Trophoblast cell (in vitro differentiated cells and primary cell): ENCODE data around the gene SMURF1.

Experiments used
- DNase-seq, 2 donors: peaks; one replicate each; pipeline ENCODE4 v3.0.0-alpha.2; 2016
- H2AFZ ChIP-seq: 2 replicates; pipeline ENCODE4 v1.6.1; 2013; ENCODE audit warnings: low read length, moderate library complexity, mild to moderate bottlenecking; ENCODE audit not compliant: insufficient read depth, poor library complexity
- H2AK5ac ChIP-seq: 2 replicates; pipeline ENCODE4 v1.6.1; 2013; ENCODE audit warnings: mild to moderate bottlenecking, low read length
- H2BK120ac ChIP-seq: 2 replicates; pipeline ENCODE4 v1.6.1; 2013; ENCODE audit warnings: low read length, mild to moderate bottlenecking, moderate library complexity; ENCODE audit not compliant: insufficient read depth, poor library complexity
- H2BK12ac ChIP-seq: 2 replicates; pipeline ENCODE4 v1.6.1; 2013; ENCODE audit warnings: mild to moderate bottlenecking, low read length, moderate library complexity
- H2BK5ac ChIP-seq: 2 replicates; pipeline ENCODE4 v1.6.1; 2013; ENCODE audit warnings: low read length, low read depth, moderate library complexity, mild to moderate bottlenecking; ENCODE audit not compliant: poor library complexity
- H3K14ac ChIP-seq: 2 replicates; pipeline ENCODE4 v1.6.1; 2013; ENCODE audit warnings: mild to moderate bottlenecking, low read length
- H3K18ac ChIP-seq: 2 replicates; pipeline ENCODE4 v1.6.1; 2013; ENCODE audit warnings: mild to moderate bottlenecking, low read length
- H3K23ac ChIP-seq: 2 replicates; pipeline ENCODE4 v1.6.1; 2013; ENCODE audit warnings: low read length
- H3K27ac ChIP-seq: 2 replicates; pipeline ENCODE4 v1.5.1; 2013; ENCODE audit warnings: low read depth, mild to moderate bottlenecking, inconsistent platforms, low read length, moderate library complexity
- H3K27me3 ChIP-seq: 2 replicates; pipeline ENCODE4 v1.6.1; 2013; ENCODE audit warnings: inconsistent platforms, mild to moderate bottlenecking, low read length, moderate library complexity; ENCODE audit not compliant: insufficient read depth
- H3K36me3 ChIP-seq, 2 experiments: 1 replicate in 1 of 2; 2 replicates in 1 of 2; pipeline ENCODE4 v1.6.1; 2013; ENCODE audit warnings: low read length in 2 of 2, mild to moderate bottlenecking in 2 of 2, moderate library complexity in 1 of 2; ENCODE audit not compliant: insufficient read depth in 2 of 2, control insufficient read depth in 1 of 2
- H3K4ac ChIP-seq: 2 replicates; pipeline ENCODE4 v1.6.1; 2013; ENCODE audit warnings: low read depth, mild to moderate bottlenecking, low read length, moderate library complexity
- H3K4me1 ChIP-seq, 2 experiments: 1 replicate in 1 of 2; 2 replicates in 1 of 2; pipeline ENCODE4 v1.6.1; 2013; ENCODE audit warnings: low read length in 2 of 2, mild to moderate bottlenecking in 2 of 2, moderate library complexity in 1 of 2; ENCODE audit not compliant: insufficient read depth in 2 of 2, control insufficient read depth in 1 of 2
- H3K4me2 ChIP-seq: 2 replicates; pipeline ENCODE4 v1.6.1; 2013; ENCODE audit warnings: inconsistent platforms, mild to moderate bottlenecking, low read length, moderate library complexity
- H3K4me3 ChIP-seq: 2 replicates; pipeline ENCODE4 v1.5.1; 2013; ENCODE audit warnings: mild to moderate bottlenecking, low read depth, low read length, inconsistent platforms
- H3K79me1 ChIP-seq: one replicate; pipeline ENCODE4 v1.6.1; 2013; ENCODE audit warnings: low read length
- H3K79me2 ChIP-seq: 2 replicates; pipeline ENCODE4 v1.6.1; 2013; ENCODE audit warnings: low read length, mild to moderate bottlenecking; ENCODE audit not compliant: control insufficient read depth, insufficient read depth, poor library complexity
- H3K9ac ChIP-seq: 2 replicates; pipeline ENCODE4 v1.6.1; 2013; ENCODE audit warnings: mild to moderate bottlenecking, low read length
- H3K9me3 ChIP-seq: 2 replicates; pipeline ENCODE4 v1.6.1; 2013; ENCODE audit warnings: low read depth, mild to moderate bottlenecking, control low read depth, inconsistent platforms, low read length; ENCODE audit not compliant: insufficient read depth
- H4K12ac ChIP-seq: 2 replicates; pipeline ENCODE4 v1.6.1; 2013; ENCODE audit warnings: low read depth, mild to moderate bottlenecking, low read length, moderate library complexity
- H4K8ac ChIP-seq: 2 replicates; pipeline ENCODE4 v1.6.1; 2013; ENCODE audit warnings: low read depth, mild to moderate bottlenecking, low read length, moderate library complexity
- H4K91ac ChIP-seq: one replicate; pipeline ENCODE4 v1.6.1; 2013; ENCODE audit warnings: low read depth, mild to moderate bottlenecking, low read length, moderate library complexity
- WGBS: extraction: QIAGEN DNeasy Blood & Tissue Kit; methylation state at CpG from one replicate; pipeline ENCODE4 v1.1.7; 2013; ENCODE audit warnings: missing lambda C conversion rate; ENCODE audit not compliant: insufficient read length, insufficient coverage; ENCODE audit errors: extremely low coverage; 5-methylcytosine and 5-hydroxymethylcytosine counted together

The SMURF1 gene

DNA sequence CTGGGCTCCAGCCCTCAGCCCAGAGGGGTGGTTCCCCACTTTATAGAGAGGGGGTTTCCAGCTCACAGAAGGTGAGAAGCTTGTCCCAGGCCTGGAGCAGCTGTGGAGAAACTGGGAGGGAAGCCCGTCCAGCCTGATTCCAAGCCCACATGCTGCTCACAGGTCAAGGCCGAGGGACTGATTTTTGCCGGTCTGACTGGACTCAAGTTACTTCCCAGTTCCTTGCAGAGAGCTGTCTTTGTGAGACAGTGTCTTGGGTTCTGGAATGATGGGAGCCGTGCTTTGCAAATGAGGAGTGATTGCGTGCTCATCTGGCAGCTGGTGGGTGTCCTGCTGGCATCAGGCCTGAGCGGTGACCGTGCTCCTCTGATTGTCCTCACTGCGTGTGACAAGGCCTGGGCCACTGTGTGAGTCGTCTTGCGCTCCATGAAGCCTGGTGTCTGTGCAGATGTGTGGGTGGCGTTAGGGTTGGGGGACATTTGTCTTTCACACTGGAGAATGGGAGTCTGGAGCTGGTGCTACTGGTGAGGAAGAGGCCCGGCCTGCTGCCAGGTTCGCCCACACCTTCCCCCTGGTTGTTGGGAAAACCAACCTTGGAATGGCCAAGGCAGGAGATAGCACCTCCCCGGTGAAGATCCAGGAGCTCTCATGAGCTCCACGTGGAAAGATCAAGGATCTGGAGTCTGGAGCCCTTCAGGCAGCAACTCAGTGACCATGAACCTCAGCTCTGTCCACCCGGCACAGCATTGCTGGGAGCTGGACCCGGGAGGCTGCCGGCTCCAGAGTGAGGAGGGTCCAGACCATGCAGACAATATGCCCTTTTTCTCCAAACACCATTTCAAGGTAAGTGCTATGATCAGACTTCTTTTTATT lies 129.6 kb downstream of the SMURF1 start:
- H3K79me1 ChIP-seq = no peaks in the 10 kb centered on the region
- no peak overlapping the region for H4K91ac ChIP-seq
- H3K4me2 ChIP-seq = no peak overlapping the region
- H3K23ac ChIP-seq = no peak overlapping the region
- H3K4ac ChIP-seq = no peak overlapping the region
- no peak overlapping the region for H2BK12ac ChIP-seq
- WGBS = no CpG with 5 or more reads among the region's 18 CpGs
- no peak overlapping the region for H4K8ac ChIP-seq
- H2BK120ac ChIP-seq = no peak overlapping the region
- no peak overlapping the region for H3K4me3 ChIP-seq
- no peak for DNase-seq
- H3K9ac ChIP-seq = no peak overlapping the region
- no peaks in the 10 kb centered on the region for H3K27me3 ChIP-seq
- no peak overlapping the region for H3K18ac ChIP-seq
- no peak overlapping the region for H3K14ac ChIP-seq
- peaks cover 3% of the 10 kb centered on the region for H3K9me3 ChIP-seq
- no peak overlapping the region for H3K27ac ChIP-seq
- no peaks in the 10 kb centered on the region for H3K4me1 ChIP-seq
- H3K79me2 ChIP-seq = no peaks in the 10 kb centered on the region
- no peak overlapping the region for H2AK5ac ChIP-seq
- H2BK5ac ChIP-seq = no peak overlapping the region
- H4K12ac ChIP-seq = no peak overlapping the region
- no peak overlapping the region for H2AFZ ChIP-seq
- peaks cover 46 to 51% of the 10 kb centered on the region in 2 experiments for H3K36me3 ChIP-seq

GRCh38 chr7:99013266-99014112 lies 130.4 kb downstream of the SMURF1 start:
- Histone ChIP-seq H3K27me3 (no peaks in the 10 kb centered on the region), H3K9ac (no peak overlapping the region), H2AK5ac (no peak overlapping the region), H3K4me2 (no peak overlapping the region), H4K8ac (no peak overlapping the region), H2AFZ (no peak overlapping the region), H3K18ac (no peak overlapping the region), H3K36me3 (peaks cover 52 to 60% of the 10 kb centered on the region in 2 experiments), H3K4me1 (no peaks in the 10 kb centered on the region), H3K79me1 (no peaks in the 10 kb centered on the region), H2BK5ac (no peak overlapping the region), H3K4ac (no peak overlapping the region), H3K4me3 (no peak overlapping the region), H2BK12ac (no peak overlapping the region), H3K27ac (no peak overlapping the region), H3K9me3 (peaks cover 3% of the 10 kb centered on the region), H3K23ac (no peak overlapping the region), H3K79me2 (no peaks in the 10 kb centered on the region), H3K14ac (no peak overlapping the region), H2BK120ac (no peak overlapping the region), H4K12ac (no peak overlapping the region), H4K91ac (no peak overlapping the region)
- WGBS = no CpG with 5 or more reads among the region's 25 CpGs
- DNase-seq = no peak

DNA sequence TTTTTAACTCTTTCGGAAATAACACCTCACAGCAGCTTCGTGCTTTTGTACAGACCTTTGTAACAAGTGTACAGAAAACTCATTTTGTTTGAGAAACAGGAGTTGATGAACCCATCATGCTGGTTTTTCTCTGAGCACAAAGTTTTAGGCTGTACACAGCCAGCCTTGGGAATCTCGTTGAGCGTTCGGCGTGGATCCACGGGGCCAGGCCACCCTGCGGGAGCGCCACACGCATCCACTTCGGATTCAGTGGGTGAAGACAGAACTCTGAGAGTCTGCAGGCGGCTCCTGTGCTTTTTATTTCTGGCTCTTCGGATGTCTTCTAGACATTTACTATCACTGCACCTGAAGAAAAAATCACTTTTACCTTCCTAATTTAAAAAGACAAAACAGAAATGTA lies 131.2 kb downstream of the SMURF1 start:
- no peak overlapping the region for H4K91ac ChIP-seq
- H3K4me2 ChIP-seq = no peak overlapping the region
- no peaks in the 10 kb centered on the region for H3K4me1 ChIP-seq

DNA sequence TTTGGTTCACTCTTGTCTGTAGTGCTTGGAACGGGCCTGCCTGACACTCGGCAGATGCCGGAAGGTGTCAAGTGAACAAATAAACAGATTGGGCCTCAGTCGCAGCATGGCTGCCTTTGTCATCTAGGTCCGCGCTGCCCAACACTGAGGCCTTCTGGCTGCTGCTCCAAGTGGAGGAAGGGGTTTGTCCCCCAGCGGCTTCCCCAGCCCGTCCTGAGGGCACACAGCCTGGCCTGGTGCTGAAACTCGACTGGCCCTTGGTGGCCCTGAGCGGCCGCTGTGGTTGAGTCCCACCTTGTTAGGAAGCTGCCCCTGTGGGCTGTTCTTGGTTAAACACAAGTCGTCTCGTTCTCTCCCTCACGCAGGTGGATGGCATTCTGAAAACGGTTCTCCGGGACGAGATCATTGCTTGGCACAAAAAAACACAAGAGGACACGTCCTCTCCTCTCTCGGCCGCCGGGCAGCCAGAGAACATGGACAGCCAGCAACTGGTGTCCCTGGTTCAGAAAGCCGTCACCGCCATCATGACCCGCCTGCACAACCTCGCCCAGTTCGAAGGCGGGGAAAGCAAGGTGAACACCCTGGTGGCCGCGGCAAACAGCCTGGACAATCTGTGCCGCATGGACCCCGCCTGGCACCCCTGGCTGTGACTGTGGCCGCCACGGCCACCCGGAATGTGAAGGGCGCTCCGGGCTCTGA lies 132.1 kb downstream of the SMURF1 start:
- H4K12ac ChIP-seq = no peak overlapping the region
- no peak overlapping the region for H4K8ac ChIP-seq
- H3K9me3 ChIP-seq = peaks cover 3% of the 10 kb centered on the region
- peaks cover 61 to 70% of the 10 kb centered on the region in 2 experiments for H3K36me3 ChIP-seq
- no peak overlapping the region for H2BK120ac ChIP-seq
- H3K4ac ChIP-seq = no peak overlapping the region
- no peak overlapping the region for H3K4me3 ChIP-seq
- no peak overlapping the region for H3K4me2 ChIP-seq
- H3K79me1 ChIP-seq = no peaks in the 10 kb centered on the region
- no CpG with 5 or more reads among the region's 36 CpGs for WGBS
- H2AFZ ChIP-seq = no peak overlapping the region
- no peaks in the 10 kb centered on the region for H3K4me1 ChIP-seq
- no peaks in the 10 kb centered on the region for H3K79me2 ChIP-seq
- H3K27me3 ChIP-seq = no peaks in the 10 kb centered on the region
- H4K91ac ChIP-seq = no peak overlapping the region
- H2BK12ac ChIP-seq = no peak overlapping the region
- no peak for DNase-seq
- no peak overlapping the region for H3K18ac ChIP-seq
- no peak overlapping the region for H3K27ac ChIP-seq
- H2BK5ac ChIP-seq = no peak overlapping the region
- no peak overlapping the region for H3K23ac ChIP-seq
- H2AK5ac ChIP-seq = no peak overlapping the region
- H3K9ac ChIP-seq = no peak overlapping the region
- H3K14ac ChIP-seq = no peak overlapping the region

More for the DNA sequence above, 131.2 kb downstream of the SMURF1 start:
- no peak overlapping the region for H3K14ac ChIP-seq
- H2BK12ac ChIP-seq = no peak overlapping the region
- H3K9me3 ChIP-seq = peaks cover 3% of the 10 kb centered on the region
- H3K9ac ChIP-seq = no peak overlapping the region
- H4K8ac ChIP-seq = no peak overlapping the region
- no peak overlapping the region for H3K4me3 ChIP-seq
- H3K18ac ChIP-seq = no peak overlapping the region
- no peak overlapping the region for H2AK5ac ChIP-seq
- no peak overlapping the region for H2BK5ac ChIP-seq
- no peak overlapping the region for H4K12ac ChIP-seq
- H3K79me2 ChIP-seq = no peaks in the 10 kb centered on the region
- no CpG with 5 or more reads among the region's 13 CpGs for WGBS
- no peaks in the 10 kb centered on the region for H3K27me3 ChIP-seq
- peaks cover 58 to 66% of the 10 kb centered on the region in 2 experiments for H3K36me3 ChIP-seq
- H3K79me1 ChIP-seq = no peaks in the 10 kb centered on the region
- no peak overlapping the region for H3K4ac ChIP-seq
- H2AFZ ChIP-seq = no peak overlapping the region
- H3K23ac ChIP-seq = no peak overlapping the region
- H2BK120ac ChIP-seq = no peak overlapping the region
- DNase-seq = no peak
- H3K27ac ChIP-seq = no peak overlapping the region
